CD4-positive, alpha-beta memory T cell (primary cell): ENCODE data around the gene MAP3K21. TPM values are rescaled to one million over a fixed set of nuclear protein-coding genes. Genes with fewer than 3 reads are reported as not detected.

Source experiments
- polyA plus RNA-seq, 2 donors: library from polyadenylated mRNA; unstranded; fragments of 300-500 nt; fragmentation: Illumina TruSeq; gene quantifications; one replicate each; pipeline ENCODE4 v1.2.3, GENCODE V29; 2021
- total RNA-seq, 2 experiments: library from RNA; stranded (reverse); gene quantifications; one replicate each; pipeline ENCODE4 v1.2.3, GENCODE V29; 2021

The MAP3K21 gene
- total and polyA plus RNA-seq, 4 experiments from 2014 or later = 0.69 to 3.0 (median 2.8) TPM; not detected in 1

Other genes with a start within 250 kb of the MAP3K21 start
- 100 to 1,000 TPM in 1 of 2 experiments, 10 to 100 TPM in 1; 99.2 to 109 TPM for gene PCNX2, start 32.0 kb upstream of the MAP3K21 start, total RNA-seq
- 10 to 100 TPM in 1 of 2 donors, 1 to 10 TPM in 1; 1.8 to 12.1 TPM for gene PCNX2, start 32.0 kb upstream of the MAP3K21 start, polyA plus RNA-seq